ENCODE measurements around the gene PRSS8.

Gene PRSS8

GRCh38 chr16:31087971-31088370 lies 47.6 kb downstream of the PRSS8 start:
- no peak for DNase-seq (ENCODE audit: low read depth in 2 of 2)
- H3K4me3 ChIP-seq (replicated peaks in 1 of 2; ENCODE audit: low read depth in 2 of 2, low read length in 2 of 2) = no peak overlapping the region
- TF ChIP-seq, protein P1, sequence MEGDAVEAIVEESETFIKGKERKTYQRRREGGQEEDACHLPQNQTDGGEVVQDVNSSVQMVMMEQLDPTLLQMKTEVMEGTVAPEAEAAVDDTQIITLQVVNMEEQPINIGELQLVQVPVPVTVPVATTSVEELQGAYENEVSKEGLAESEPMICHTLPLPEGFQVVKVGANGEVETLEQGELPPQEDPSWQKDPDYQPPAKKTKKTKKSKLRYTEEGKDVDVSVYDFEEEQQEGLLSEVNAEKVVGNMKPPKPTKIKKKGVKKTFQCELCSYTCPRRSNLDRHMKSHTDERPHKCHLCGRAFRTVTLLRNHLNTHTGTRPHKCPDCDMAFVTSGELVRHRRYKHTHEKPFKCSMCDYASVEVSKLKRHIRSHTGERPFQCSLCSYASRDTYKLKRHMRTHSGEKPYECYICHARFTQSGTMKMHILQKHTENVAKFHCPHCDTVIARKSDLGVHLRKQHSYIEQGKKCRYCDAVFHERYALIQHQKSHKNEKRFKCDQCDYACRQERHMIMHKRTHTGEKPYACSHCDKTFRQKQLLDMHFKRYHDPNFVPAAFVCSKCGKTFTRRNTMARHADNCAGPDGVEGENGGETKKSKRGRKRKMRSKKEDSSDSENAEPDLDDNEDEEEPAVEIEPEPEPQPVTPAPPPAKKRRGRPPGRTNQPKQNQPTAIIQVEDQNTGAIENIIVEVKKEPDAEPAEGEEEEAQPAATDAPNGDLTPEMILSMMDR (IDR thresholded peaks at IDR 0.05; ENCODE audit: low read depth, low read length) = no peak

DNA sequence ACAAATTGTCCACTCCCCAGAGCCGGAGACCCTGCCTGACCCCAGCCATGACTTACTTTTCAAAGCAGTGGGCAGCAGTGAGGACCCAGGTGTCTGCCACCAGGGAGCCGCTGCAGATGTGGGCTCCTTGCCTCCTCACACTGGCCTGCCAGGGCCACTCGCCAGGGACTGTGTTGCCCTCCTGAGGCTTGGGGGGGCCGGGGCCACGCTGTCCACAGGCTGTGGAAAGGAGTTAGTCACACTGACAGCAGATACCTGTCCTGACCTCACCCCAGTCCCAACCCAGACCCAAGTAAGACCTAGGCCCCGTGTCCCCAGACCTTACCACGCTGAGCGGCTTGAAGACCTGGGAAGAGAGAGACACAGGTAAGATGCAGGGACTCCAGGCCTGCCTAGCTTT lies 48.0 kb downstream of the PRSS8 start:
- no peak for DNase-seq (ENCODE audit: low read depth in 2 of 2)
- TF ChIP-seq, protein P1 (IDR thresholded peaks at IDR 0.05; ENCODE audit: low read depth, low read length) = no peak
- H3K4me3 ChIP-seq (replicated peaks in 1 of 2; ENCODE audit: low read depth in 2 of 2, low read length in 2 of 2) = no peak overlapping the region

- H3K4me3 ChIP-seq (replicated peaks in 1 of 2; ENCODE audit: low read depth in 2 of 2, low read length in 2 of 2) = no peak overlapping the region
- no peak for DNase-seq (ENCODE audit: low read depth in 2 of 2)
- TF ChIP-seq, protein P1 (IDR thresholded peaks at IDR 0.05; ENCODE audit: low read depth, low read length) = no peak
Observed at GRCh38 chr16:31086629-31086906, 49.0 kb downstream of the PRSS8 start.

DNA sequence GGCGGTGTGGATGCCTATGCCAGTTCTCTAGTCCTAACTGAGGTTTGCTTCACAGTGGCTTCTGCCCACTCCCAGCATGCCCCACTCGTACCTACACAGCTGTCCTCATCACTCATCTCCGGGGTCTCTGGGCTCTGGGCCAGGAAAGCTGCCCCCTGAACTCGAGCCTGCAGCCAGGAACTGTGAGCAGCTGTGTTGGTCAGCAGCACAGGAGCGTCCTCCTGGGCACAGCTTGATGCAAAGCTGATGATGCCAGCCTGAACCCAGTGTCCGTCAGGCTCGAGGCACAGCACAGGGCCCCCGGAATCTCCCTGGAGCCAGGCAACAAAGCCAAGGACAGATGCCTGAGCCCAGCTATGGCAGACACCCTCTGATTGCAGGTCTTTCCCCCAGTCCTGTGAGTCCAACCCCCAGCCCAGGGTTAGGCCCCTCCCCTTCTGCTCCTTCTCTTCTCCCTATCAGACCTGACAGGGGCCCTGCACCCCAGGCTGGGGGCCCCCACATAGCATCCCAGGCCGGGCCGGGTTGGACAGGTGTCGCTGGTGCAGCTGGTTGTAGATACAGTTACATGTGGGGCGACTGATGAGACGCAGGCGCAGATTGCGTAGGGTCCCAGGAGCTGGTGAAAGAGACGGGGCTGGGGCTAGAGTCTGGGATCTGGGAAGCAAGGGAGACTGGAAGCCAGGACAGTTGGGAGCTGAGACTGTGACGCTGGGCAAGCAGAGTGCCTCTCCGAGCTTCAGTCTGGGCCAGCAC lies 49.5 kb downstream of the PRSS8 start:
- DNase-seq (ENCODE audit: low read depth in 2 of 2) = no peak
- TF ChIP-seq, protein P1 (IDR thresholded peaks at IDR 0.05; ENCODE audit: low read depth, low read length) = no peak
- no peak overlapping the region for H3K4me3 ChIP-seq (replicated peaks in 1 of 2; ENCODE audit: low read depth in 2 of 2, low read length in 2 of 2)

- no peak for DNase-seq (ENCODE audit: low read depth in 2 of 2)
- no peak overlapping the region for H3K4me3 ChIP-seq (replicated peaks in 1 of 2; ENCODE audit: low read depth in 2 of 2, low read length in 2 of 2)
- TF ChIP-seq, protein P1 (IDR thresholded peaks at IDR 0.05; ENCODE audit: low read depth, low read length) = no peak
Observed at GRCh38 chr16:31085411-31085810, 50.1 kb downstream of the PRSS8 start.

DNA sequence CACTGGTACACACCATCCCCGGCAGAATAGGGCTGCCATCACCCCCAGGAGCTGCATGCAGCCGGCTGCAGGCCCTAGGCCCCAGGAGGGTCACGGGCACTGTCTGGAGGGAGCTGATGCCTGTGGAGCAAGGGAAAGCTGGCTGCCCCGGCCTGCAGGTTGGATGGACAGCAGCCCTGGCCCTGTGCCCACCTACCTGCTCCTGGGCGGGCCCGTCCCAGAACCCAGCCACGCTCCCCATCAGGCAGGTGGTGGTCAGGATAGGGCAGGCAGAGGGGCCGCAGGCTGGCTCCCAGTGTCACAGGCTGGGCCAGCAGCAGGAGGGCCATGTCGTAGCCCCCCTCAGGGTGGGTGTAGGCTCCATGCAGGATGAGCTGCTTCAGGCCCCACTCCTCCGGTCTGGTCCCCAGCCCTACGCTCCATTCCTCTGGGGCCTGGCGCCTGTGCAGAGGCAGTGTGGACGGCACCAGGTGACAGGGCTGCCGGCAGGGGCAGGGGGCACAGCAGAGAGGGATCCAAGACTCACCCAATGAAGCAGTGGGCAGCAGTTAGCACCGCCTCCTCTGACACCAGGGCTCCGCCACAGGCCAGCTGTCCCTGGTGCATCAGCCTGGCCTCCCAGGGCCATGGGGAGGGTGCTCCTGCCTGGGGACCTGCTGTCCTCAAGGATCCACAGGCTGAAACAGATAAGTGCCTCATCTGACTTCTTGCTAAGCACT lies 50.8 kb downstream of the PRSS8 start:
- H3K4me3 ChIP-seq (replicated peaks in 1 of 2; ENCODE audit: low read depth in 2 of 2, low read length in 2 of 2) = no peak overlapping the region
- TF ChIP-seq, protein P1 (IDR thresholded peaks at IDR 0.05; ENCODE audit: low read depth, low read length) = no peak

More for the DNA sequence above, 50.8 kb downstream of the PRSS8 start:
- DNase-seq (ENCODE audit: low read depth in 2 of 2) = no peak
